Neural progenitor cell (in vitro differentiated cells): ENCODE results near the gene TTC21A. TPM values are rescaled to one million over a fixed set of nuclear protein-coding genes. Genes with fewer than 3 reads are reported as not detected.

ENCODE experiments used
- DNase-seq: peaks from one replicate; pipeline ENCODE4 v3.0.0-alpha.2; 2016; ENCODE audit warnings: low spot score
- H2AFZ ChIP-seq: fragments of 200-600 bp; sonication (generic); replicated peaks from 2 replicates; pipeline ENCODE4 v1.6.1; 2016; ENCODE audit warnings: antibody characterized with exemption
- H3F3A ChIP-seq: fragments of 200-600 bp; sonication (generic); 2 replicates; pipeline ENCODE4 v1.6.1; 2016; ENCODE audit warnings: antibody characterized with exemption, low read depth
- H3K27ac ChIP-seq: fragments of 200-600 bp; sonication (generic); 2 replicates; pipeline ENCODE4 v1.5.1; 2016; ENCODE audit warnings: mild to moderate bottlenecking
- H3K27me3 ChIP-seq: fragments of 200-600 bp; sonication (generic); 2 replicates; pipeline ENCODE4 v1.6.1; 2016; ENCODE audit warnings: mild to moderate bottlenecking, moderate library complexity
- H3K36me3 ChIP-seq: fragments of 200-600 bp; sonication (generic); 2 replicates; pipeline ENCODE4 v1.5.1; 2016
- H3K4me1 ChIP-seq: fragments of 200-600 bp; sonication (generic); 2 replicates; pipeline ENCODE4 v1.6.1; 2016; ENCODE audit warnings: mixed run types
- H3K4me2 ChIP-seq: fragments of 200-600 bp; sonication (generic); 2 replicates; pipeline ENCODE4 v1.6.1; 2016
- H3K4me3 ChIP-seq: fragments of 200-600 bp; sonication (generic); 2 replicates; pipeline ENCODE4 v1.5.1; 2016
- H3K79me2 ChIP-seq: fragments of 200-600 bp; sonication (generic); 2 replicates; pipeline ENCODE4 v1.6.1; 2016; ENCODE audit warnings: low read depth
- H3K9ac ChIP-seq: fragments of 200-600 bp; sonication (generic); 2 replicates; pipeline ENCODE4 v1.6.1; 2016
- H3K9me3 ChIP-seq: fragments of 200-600 bp; sonication (generic); 2 replicates; pipeline ENCODE4 v1.5.1; 2016; ENCODE audit warnings: low read depth
- H4K20me1 ChIP-seq: fragments of 200-600 bp; sonication (generic); 2 replicates; pipeline ENCODE4 v1.6.1; 2016; ENCODE audit warnings: low read depth
- H3K27ac Mint-ChIP-seq: 3 replicates; pipeline ENCODE4 v1.8.0; 2021; ENCODE audit warnings: mixed read lengths
- H3K27me3 Mint-ChIP-seq: 2 replicates; pipeline ENCODE4 v1.8.0; 2022; ENCODE audit warnings: low read depth, mild to moderate bottlenecking, inconsistent platforms, moderate library complexity, mixed read lengths; ENCODE audit not compliant: insufficient read depth
- H3K36me3 Mint-ChIP-seq: 3 replicates; pipeline ENCODE4 v1.8.0; 2021; ENCODE audit warnings: mixed read lengths
- H3K4me1 Mint-ChIP-seq: 3 replicates; pipeline ENCODE4 v1.8.0; 2021; ENCODE audit warnings: mixed read lengths
- H3K4me3 Mint-ChIP-seq: 3 replicates; pipeline ENCODE4 v1.8.0; 2021; ENCODE audit warnings: mild to moderate bottlenecking, moderate library complexity, mixed read lengths
- H3K9me3 Mint-ChIP-seq: 3 replicates; pipeline ENCODE4 v1.8.0; 2020; ENCODE audit warnings: mixed read lengths
- EZH2 ChIP-seq: fragments of 200-600 bp; sonication (generic); IDR thresholded peaks from 2 replicates; pipeline ENCODE4 v1.6.1; 2017; ENCODE audit warnings: antibody characterized with exemption, mild to moderate bottlenecking, moderate library complexity
- EZH2phosphoT487 ChIP-seq: fragments of 200-600 bp; sonication (generic); IDR thresholded peaks from 2 replicates; pipeline ENCODE4 v1.6.1; 2017; ENCODE audit warnings: antibody characterized with exemption
- total RNA-seq: library from RNA; depleted of rRNA; stranded (reverse); fragments of >200 nt; gene quantifications from 2 replicates; pipeline ENCODE4 v1.2.3, GENCODE V29; 2015; ENCODE audit warnings: low replicate concordance
- TF ChIP-seq, protein P1 (sequence below): fragments of 200-600 bp; sonication (generic); IDR thresholded peaks from 2 replicates; pipeline ENCODE4 v1.5.1; 2017; ENCODE audit warnings: antibody characterized with exemption, mild to moderate bottlenecking

Gene TTC21A
- total RNA-seq, 1 donor from 2014 or later: 1.2 TPM

DNA sequence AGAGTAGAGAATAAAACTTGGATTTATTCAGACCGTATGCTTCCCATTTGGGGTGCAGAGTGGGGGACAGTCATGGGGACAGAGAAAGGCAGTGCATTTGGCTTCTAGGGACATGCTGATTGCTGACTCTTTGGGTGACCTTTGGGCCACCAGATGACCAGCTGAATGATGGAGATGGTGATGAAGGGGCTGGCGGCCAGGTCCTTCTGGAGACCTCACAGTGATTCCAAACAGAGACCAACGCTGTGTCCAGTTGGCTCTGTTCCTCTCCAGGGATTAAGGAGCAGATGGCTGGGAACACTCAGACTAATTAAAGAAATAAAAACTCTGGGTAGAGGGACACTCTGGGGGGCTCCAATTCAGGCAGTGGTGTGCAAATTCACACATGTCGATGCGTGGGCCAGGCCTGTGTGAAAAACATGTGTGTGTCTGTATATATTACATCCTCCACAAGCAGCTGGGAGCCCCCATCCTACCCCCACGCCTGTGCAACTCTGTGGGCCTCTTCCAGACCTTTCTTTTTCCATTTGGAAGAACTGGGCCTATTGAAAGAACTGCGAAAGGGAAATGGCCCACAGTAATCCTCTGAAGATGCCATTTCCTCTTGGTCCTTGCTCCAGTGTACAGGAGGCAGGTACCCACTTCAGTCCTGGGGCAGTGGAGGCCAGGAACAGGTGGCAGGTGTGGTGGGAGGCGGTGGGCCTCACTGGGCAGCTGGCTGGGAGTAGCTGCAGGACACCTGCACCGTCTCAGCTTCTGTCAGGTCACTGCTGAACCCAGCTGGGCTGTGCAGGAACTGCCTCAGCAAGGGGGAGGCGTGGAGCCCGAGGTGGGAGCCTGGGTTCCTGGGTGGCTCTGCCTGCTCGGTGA is 76.0 kb downstream of the TTC21A start:
- H3K4me3 Mint-ChIP-seq: no peak overlapping the region
- no peak for DNase-seq
- H3K9me3 Mint-ChIP-seq: no peaks in the 10 kb centered on the region
- Histone ChIP-seq H3K4me1 (peaks cover 13% of the 10 kb centered on the region), H3K36me3 (no peaks in the 10 kb centered on the region), H3K9me3 (no peaks in the 10 kb centered on the region), H3K4me2 (no peak overlapping the region), H4K20me1 (no peaks in the 10 kb centered on the region), H3K27me3 (peaks cover 17% of the 10 kb centered on the region), H3K4me3 (no peak overlapping the region), H3K79me2 (no peaks in the 10 kb centered on the region), H3K9ac (no peak overlapping the region), H3K27ac (no peak overlapping the region), H3F3A (peaks cover 23% of the 10 kb centered on the region), H2AFZ (no peak overlapping the region)
- H3K4me1 Mint-ChIP-seq: peaks cover 34% of the 10 kb centered on the region
- no peaks in the 10 kb centered on the region for H3K36me3 Mint-ChIP-seq
- H3K27ac Mint-ChIP-seq: no peak overlapping the region
- no peak for TF ChIP-seq EZH2
- TF ChIP-seq, protein P1, sequence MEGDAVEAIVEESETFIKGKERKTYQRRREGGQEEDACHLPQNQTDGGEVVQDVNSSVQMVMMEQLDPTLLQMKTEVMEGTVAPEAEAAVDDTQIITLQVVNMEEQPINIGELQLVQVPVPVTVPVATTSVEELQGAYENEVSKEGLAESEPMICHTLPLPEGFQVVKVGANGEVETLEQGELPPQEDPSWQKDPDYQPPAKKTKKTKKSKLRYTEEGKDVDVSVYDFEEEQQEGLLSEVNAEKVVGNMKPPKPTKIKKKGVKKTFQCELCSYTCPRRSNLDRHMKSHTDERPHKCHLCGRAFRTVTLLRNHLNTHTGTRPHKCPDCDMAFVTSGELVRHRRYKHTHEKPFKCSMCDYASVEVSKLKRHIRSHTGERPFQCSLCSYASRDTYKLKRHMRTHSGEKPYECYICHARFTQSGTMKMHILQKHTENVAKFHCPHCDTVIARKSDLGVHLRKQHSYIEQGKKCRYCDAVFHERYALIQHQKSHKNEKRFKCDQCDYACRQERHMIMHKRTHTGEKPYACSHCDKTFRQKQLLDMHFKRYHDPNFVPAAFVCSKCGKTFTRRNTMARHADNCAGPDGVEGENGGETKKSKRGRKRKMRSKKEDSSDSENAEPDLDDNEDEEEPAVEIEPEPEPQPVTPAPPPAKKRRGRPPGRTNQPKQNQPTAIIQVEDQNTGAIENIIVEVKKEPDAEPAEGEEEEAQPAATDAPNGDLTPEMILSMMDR: no peak
- no peak for TF ChIP-seq EZH2phosphoT487
- peaks cover 12% of the 10 kb centered on the region for H3K27me3 Mint-ChIP-seq

- no peak overlapping the region for H3K27ac ChIP-seq
- H3K79me2 ChIP-seq: no peaks in the 10 kb centered on the region
- Mint-ChIP-seq H3K27ac (no peak overlapping the region), H3K9me3 (no peaks in the 10 kb centered on the region), H3K4me1 (peaks cover 26% of the 10 kb centered on the region), H3K36me3 (no peaks in the 10 kb centered on the region), H3K27me3 (peaks cover 12% of the 10 kb centered on the region), H3K4me3 (no peak overlapping the region)
- TF ChIP-seq, protein P1: no peak
- TF ChIP-seq EZH2 (no peak), EZH2phosphoT487 (no peak)
- no peak for DNase-seq
- peaks cover 23% of the 10 kb centered on the region for H3F3A ChIP-seq
- H3K4me1 ChIP-seq: peaks cover 10% of the 10 kb centered on the region
- no peaks in the 10 kb centered on the region for H3K36me3 ChIP-seq
- peaks cover 8% of the 10 kb centered on the region for H3K27me3 ChIP-seq
- H2AFZ ChIP-seq: no peak overlapping the region
- no peak overlapping the region for H3K4me2 ChIP-seq
- H3K4me3 ChIP-seq: no peak overlapping the region
- no peaks in the 10 kb centered on the region for H3K9me3 ChIP-seq
- no peak overlapping the region for H3K9ac ChIP-seq
- no peaks in the 10 kb centered on the region for H4K20me1 ChIP-seq
Measured at GRCh38 chr3:39184081-39184967, 76.8 kb downstream of the TTC21A start.

GRCh38 chr3:39184968-39185285 is 77.4 kb downstream of the TTC21A start:
- no peak overlapping the region for H2AFZ ChIP-seq
- H4K20me1 ChIP-seq: no peaks in the 10 kb centered on the region
- H3K4me1 ChIP-seq: peaks cover 6% of the 10 kb centered on the region
- no peaks in the 10 kb centered on the region for H3K36me3 ChIP-seq
- H3K4me3 Mint-ChIP-seq: no peak overlapping the region
- peaks cover 24% of the 10 kb centered on the region for H3K4me1 Mint-ChIP-seq
- H3K27me3 ChIP-seq: peaks cover 2% of the 10 kb centered on the region
- TF ChIP-seq, protein P1: no peak
- TF ChIP-seq EZH2phosphoT487: no peak
- TF ChIP-seq EZH2: no peak
- H3K9me3 ChIP-seq: no peaks in the 10 kb centered on the region
- no peak overlapping the region for H3K9ac ChIP-seq
- no peaks in the 10 kb centered on the region for H3K9me3 Mint-ChIP-seq
- no peak overlapping the region for H3K27ac Mint-ChIP-seq
- H3F3A ChIP-seq: peaks cover 19% of the 10 kb centered on the region
- no peak overlapping the region for H3K4me3 ChIP-seq
- no peak overlapping the region for H3K4me2 ChIP-seq
- H3K27me3 Mint-ChIP-seq: peaks cover 12% of the 10 kb centered on the region
- H3K27ac ChIP-seq: no peak overlapping the region
- no peaks in the 10 kb centered on the region for H3K36me3 Mint-ChIP-seq
- no peak for DNase-seq
- H3K79me2 ChIP-seq: no peaks in the 10 kb centered on the region
